BLaER1 treated with 17β-estradiol and CSF1 and Interleukin-3, amounts not matched to agents 10 nM and 100 nM (cell line): ENCODE measurements around the gene ZMAT2.
"Not testable (repeated sequence)": the region's sequence is repeated elsewhere in the genome, so short reads cannot be mapped to it uniquely, and the experiment has no call there.

Experiments
- H3K27ac ChIP-seq, 11 experiments: shearing (Covaris generic); formaldehyde crosslinking; 2 replicates each; pipeline ENCODE4 v1.8.1; 2022
- H3K27me3 ChIP-seq, 11 experiments: shearing (Covaris generic); formaldehyde crosslinking; 2 replicates each; pipeline ENCODE4 v1.8.1; 2022
- H3K36me3 ChIP-seq, 11 experiments: shearing (Covaris generic); formaldehyde crosslinking; 2 replicates each; pipeline ENCODE4 v1.8.1; 2022
- H3K4me1 ChIP-seq, 10 experiments: shearing (Covaris generic); formaldehyde crosslinking; 2 replicates each; pipeline ENCODE4 v1.8.1; 2022
- H3K4me2 ChIP-seq, 11 experiments: shearing (Covaris generic); formaldehyde crosslinking; 2 replicates each; pipeline ENCODE4 v1.8.1; 2022
- H3K4me3 ChIP-seq, 10 experiments: shearing (Covaris generic); formaldehyde crosslinking; 2 replicates each; pipeline ENCODE4 v1.8.1; 2022
- H3K9ac ChIP-seq, 11 experiments: shearing (Covaris generic); formaldehyde crosslinking; 2 replicates each; pipeline ENCODE4 v1.8.1; 2022
- H3K9me3 ChIP-seq, 11 experiments: shearing (Covaris generic); formaldehyde crosslinking; replicated peaks in 1 of 11; 2 replicates each; pipeline ENCODE4 v1.8.1; 2022
- H4K20me1 ChIP-seq, 11 experiments: shearing (Covaris generic); formaldehyde crosslinking; 2 replicates each; pipeline ENCODE4 v1.8.1; 2022
- Cebpa-rat ChIP-seq, 11 experiments: shearing (Covaris generic); IDR thresholded peaks; 2 replicates each; pipeline ENCODE4 v1.8.1; 2022

ZMAT2 gene, protein sequence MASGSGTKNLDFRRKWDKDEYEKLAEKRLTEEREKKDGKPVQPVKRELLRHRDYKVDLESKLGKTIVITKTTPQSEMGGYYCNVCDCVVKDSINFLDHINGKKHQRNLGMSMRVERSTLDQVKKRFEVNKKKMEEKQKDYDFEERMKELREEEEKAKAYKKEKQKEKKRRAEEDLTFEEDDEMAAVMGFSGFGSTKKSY

DNA sequence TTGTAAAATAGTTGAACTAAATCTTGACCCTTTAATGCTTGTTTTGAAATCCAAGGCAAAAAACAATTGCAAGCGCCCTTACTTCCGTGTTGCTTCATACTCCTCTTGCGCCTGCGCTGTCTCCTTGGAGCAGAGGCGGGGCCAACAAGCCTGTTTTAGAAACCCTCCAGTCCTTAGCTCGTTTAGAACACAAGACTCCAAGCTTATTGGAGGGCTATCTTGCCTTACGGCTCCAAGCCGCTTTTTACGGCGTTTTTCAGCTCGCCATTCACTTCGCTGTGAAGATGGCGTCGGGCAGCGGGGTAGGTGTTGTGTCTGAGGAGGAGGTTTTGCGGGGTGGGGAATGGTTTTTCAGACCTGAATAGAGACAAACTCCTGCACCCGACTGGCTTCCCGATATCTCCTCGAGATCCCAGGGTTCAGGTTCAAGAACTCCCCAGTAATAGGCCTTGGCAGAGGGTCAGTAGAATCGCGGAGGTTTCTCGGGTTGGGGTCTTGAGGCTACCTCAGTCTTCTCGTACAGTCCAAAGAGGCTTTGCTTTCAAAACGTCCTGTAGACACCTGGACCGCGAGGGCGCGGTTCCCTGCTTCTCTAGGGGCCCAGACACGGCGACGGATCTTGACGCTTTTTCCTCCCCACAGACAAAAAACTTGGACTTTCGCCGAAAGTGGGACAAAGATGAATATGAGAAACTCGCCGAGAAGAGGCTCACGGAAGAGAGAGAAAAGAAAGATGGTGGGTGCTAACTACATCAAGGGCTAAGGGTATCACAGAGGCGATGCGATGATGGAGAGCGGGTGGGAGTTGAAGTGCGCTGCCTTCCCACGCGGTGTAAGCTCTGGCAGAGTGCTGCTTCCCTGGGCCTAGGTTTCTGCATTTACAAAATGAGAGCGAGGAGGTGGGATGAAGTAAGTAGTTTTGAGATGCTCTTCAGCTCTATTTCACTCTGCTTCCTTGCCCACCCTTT lies at the start of gene ZMAT2:
Gene ZMAT2, plus strand, starts transcription at position 271 of the 968 bp plus-strand sequence. Its CDS starts 14 bp downstream, at position 285.
- Histone ChIP-seq H3K27ac (peak within 1 kb of the TSS; percentile 75 to 88 (median 81)), H3K36me3 (peaks cover 86 to 94% (median 90%) of the 10 kb centered on the region in 11 experiments)

DNA sequence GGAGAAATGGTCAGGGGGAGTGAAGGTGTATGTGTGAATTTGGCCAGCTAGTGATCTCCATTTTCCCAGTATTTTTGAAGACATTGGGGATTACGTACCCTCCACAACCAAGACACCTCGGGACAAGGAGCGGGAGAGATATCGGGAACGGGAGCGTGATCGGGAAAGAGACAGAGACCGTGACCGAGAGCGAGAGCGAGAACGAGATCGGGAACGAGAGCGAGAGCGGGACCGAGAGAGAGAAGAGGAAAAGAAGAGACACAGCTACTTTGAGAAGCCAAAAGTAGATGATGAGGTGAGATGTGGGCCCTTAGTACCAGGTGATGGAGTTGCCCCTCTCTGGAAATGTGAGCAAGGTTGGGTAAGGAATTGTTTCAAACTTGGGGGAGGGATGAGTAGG lies 41.4 kb upstream of the ZMAT2 start:
- Histone ChIP-seq H3K4me3 (no peak overlapping the region), H3K4me1 (peaks cover 3 to 31% (median 6%) of the 10 kb centered on the region in 10 experiments; a peak in 19 of 20 replicates), H4K20me1 (peaks cover 0 to 8% (median 0%) of the 10 kb centered on the region in 11 experiments; a peak in 2 of 22 replicates), H3K27me3 (no peaks in the 10 kb centered on the region), H3K9me3 (no peaks in the 10 kb centered on the region), H3K9ac (no peak overlapping the region), H3K36me3 (peaks cover 95 to 99% (median 97%) of the 10 kb centered on the region in 11 experiments), H3K4me2 (no peak overlapping the region), H3K27ac (no peak overlapping the region)
- TF ChIP-seq Cebpa-rat (IDR thresholded peaks at IDR 0.05): peak in 1 of 11 experiments; percentile 10; a peak in 1 of 22 replicates

More for the DNA sequence above, at the start of gene ZMAT2:
- H3K4me2 ChIP-seq: peak within 1 kb of the TSS; percentile 83 to 98 (median 91)
- no peaks in the 10 kb centered on the region for H3K27me3 ChIP-seq
- H3K4me3 ChIP-seq: peak within 1 kb of the TSS; percentile 81 to 91 (median 86)
- H3K4me1 ChIP-seq: peaks cover 13 to 26% (median 16%) of the 10 kb centered on the region in 10 experiments
- H3K9ac ChIP-seq: peak within 1 kb of the TSS; percentile 84 to 91 (median 90)
- TF ChIP-seq Cebpa-rat (IDR thresholded peaks at IDR 0.05): peak in 6 of 11 experiments; percentile 21 to 67 (median 40); a peak in 4 of 22 replicates
- H4K20me1 ChIP-seq: peaks cover 0 to 14% (median 4%) of the 10 kb centered on the region in 11 experiments; a peak in 8 of 22 replicates
- H3K9me3 ChIP-seq: no peaks in the 10 kb centered on the region

- not testable (repeated sequence) for H3K9ac ChIP-seq, H3K27me3 ChIP-seq, H3K4me3 ChIP-seq, H3K4me2 ChIP-seq, H4K20me1 ChIP-seq, H3K9me3 ChIP-seq, H3K27ac ChIP-seq
- Histone ChIP-seq H3K4me1 (peaks cover 9 to 24% (median 12%) of the 10 kb centered on the region in 10 experiments), H3K36me3 (peaks cover 80 to 84% (median 82%) of the 10 kb centered on the region in 11 experiments)
Observed at GRCh38 chr5:140660371-140660770, 39.9 kb upstream of the ZMAT2 start.

DNA sequence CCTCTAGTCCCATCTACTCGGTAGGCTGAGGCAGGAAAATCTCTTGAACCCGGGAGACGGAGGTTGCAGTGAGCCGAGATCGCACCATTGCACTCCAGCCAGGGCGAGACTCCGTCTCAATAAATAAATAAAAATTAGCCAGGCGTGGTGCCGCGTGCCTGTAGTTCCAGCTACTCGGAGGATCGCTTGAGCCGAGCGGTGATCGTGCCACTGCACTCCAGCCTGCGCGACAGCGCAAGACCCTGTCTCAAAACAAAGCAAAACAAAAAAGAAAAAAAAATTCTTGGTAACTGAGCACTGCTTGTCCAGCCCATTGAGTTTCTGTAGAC lies 36.3 kb upstream of the ZMAT2 start:
- Histone ChIP-seq H3K4me1 (peaks cover 22 to 58% (median 32%) of the 10 kb centered on the region in 10 experiments), H3K4me2 (peak overlapping the region; percentile 81 to 99 (median 87)), H3K4me3 (peak overlapping the region; percentile 80 to 99 (median 94)), H3K9ac (peak overlapping the region; percentile 77 to 92 (median 85)), H3K27ac (peak overlapping the region; percentile 71 to 90 (median 85)), H3K27me3 (no peaks in the 10 kb centered on the region), H3K9me3 (no peaks in the 10 kb centered on the region), H3K36me3 (peaks cover 65 to 77% (median 73%) of the 10 kb centered on the region in 11 experiments), H4K20me1 (peaks cover 4 to 40% (median 31%) of the 10 kb centered on the region in 11 experiments; a peak in 18 of 22 replicates)
- TF ChIP-seq Cebpa-rat (IDR thresholded peaks at IDR 0.05): no peak

DNA sequence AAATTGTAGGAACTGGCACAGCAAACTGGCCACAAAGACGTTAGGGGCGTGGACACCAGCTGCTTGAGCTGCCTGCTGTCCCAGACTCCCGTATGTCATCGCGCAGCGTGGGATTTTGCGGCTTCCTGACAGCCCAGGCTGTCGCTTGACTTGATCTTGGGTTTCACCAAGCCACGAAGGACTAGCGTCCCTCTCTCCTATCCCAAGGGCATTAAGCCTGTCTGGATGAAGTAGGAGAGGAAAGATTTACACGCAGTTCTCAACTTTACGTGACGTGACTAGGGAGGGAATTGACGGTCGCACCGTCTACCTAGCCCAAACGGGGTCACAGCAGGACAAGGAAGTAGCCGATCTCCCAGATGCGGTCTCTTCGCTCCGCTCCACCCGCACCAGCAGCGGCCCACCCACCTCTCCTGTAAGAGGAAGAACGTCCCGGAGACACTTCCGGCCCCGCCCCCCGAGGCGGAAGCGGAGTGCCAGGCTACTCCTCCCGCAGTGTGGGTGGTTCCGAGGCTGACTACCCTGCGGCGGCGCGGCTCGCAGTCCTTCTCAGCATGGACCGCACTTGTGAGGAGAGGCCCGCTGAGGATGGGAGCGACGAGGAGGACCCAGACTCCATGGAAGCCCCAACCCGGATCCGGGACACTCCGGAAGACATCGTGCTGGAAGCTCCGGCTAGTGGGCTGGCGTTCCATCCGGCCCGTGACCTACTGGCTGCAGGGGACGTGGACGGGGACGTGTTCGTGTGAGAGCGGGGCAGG lies 35.7 kb upstream of the ZMAT2 start, which contains the start of gene WDR55:
Gene WDR55, plus strand, starts transcription at position 546 of the 761 bp plus-strand sequence. Its CDS starts 9 bp downstream, at position 555.
- Histone ChIP-seq H3K4me1 (peaks cover 22 to 58% (median 32%) of the 10 kb centered on the region in 10 experiments), H3K4me2 (peak within 1 kb of the TSS; percentile 81 to 99 (median 87)), H3K27ac (peak within 1 kb of the TSS; percentile 71 to 90 (median 85)), H4K20me1 (peaks cover 4 to 46% (median 37%) of the 10 kb centered on the region in 11 experiments; a peak in 18 of 22 replicates), H3K36me3 (peaks cover 65 to 77% (median 73%) of the 10 kb centered on the region in 11 experiments), H3K9ac (peak within 1 kb of the TSS; percentile 77 to 92 (median 85)), H3K9me3 (no peaks in the 10 kb centered on the region), H3K27me3 (no peaks in the 10 kb centered on the region), H3K4me3 (peak within 1 kb of the TSS; percentile 80 to 99 (median 94))
- TF ChIP-seq Cebpa-rat (IDR thresholded peaks at IDR 0.05): no peak

DNA sequence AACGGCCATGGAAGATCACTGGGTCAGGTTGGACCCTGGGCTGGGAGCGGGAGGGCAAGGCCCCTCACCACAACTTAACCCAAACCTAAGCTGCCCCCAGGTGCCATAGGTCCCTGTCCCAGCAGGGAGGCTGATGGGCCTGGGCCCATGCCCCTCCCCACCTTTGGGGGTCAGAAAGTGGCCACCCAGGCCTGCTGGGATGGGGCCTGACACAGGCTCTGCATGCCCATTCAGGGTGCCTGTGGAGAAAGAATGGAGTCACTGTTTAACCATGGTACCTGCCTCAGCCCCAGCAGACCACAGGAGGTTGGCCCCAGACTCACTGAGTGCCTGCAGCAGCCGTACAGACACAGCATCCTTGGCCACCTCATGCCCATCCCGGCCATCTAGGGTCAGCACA lies 29.2 kb upstream of the ZMAT2 start:
- peaks cover 89 to 100% (median 96%) of the 10 kb centered on the region in 11 experiments for H3K36me3 ChIP-seq
- not testable (repeated sequence) for H3K27ac ChIP-seq, H3K27me3 ChIP-seq, H3K4me2 ChIP-seq, H3K4me3 ChIP-seq, H3K9me3 ChIP-seq, H3K9ac ChIP-seq
- peaks cover 8 to 97% (median 69%) of the 10 kb centered on the region in 11 experiments; a peak in 19 of 22 replicates for H4K20me1 ChIP-seq
- peaks cover 5 to 28% (median 14%) of the 10 kb centered on the region in 10 experiments for H3K4me1 ChIP-seq

DNA sequence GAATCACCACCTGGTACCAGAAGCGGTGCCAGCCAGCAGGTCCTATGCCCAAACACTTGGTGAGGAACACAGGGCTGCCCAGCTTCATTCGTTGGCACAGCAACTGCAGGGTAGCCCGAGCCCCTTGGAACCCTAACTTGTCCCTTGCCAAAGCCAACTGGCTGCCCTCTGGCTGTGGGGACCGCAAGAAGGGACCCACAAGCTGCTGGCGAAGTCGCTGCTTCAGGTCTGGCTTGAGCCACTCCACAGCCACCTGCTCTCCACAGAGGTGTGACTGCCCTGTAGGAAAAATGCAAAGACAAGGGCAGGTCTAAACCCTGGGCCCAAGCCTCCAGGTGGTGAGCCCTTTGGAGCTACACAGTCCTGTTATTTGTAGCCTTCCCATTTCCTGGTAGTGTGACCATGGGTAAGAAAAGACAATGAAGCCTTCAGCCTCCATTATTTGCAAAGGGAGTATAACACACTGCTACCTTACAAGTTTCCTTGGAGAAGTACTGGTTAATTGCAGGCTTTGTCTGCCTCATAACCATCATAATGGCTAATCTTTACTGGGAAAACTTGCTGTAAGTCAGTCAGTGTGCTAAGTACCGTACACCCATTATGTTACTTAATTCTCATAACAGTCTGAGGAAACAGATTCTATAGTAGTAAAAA lies 28.6 kb upstream of the ZMAT2 start:
- no peak for TF ChIP-seq Cebpa-rat (IDR thresholded peaks at IDR 0.05)
- H3K27ac ChIP-seq: no peak overlapping the region
- H3K9ac ChIP-seq: no peak overlapping the region
- H3K4me1 ChIP-seq: peaks cover 0 to 22% (median 9%) of the 10 kb centered on the region in 10 experiments; a peak in 17 of 20 replicates
- H3K4me3 ChIP-seq: no peak overlapping the region
- no peak overlapping the region for H3K4me2 ChIP-seq
- no peaks in the 10 kb centered on the region for H3K27me3 ChIP-seq
- peaks cover 95 to 100% (median 99%) of the 10 kb centered on the region in 11 experiments for H3K36me3 ChIP-seq
- peaks cover 8 to 97% (median 63%) of the 10 kb centered on the region in 11 experiments; a peak in 19 of 22 replicates for H4K20me1 ChIP-seq
- H3K9me3 ChIP-seq: no peaks in the 10 kb centered on the region
